ENCODE measurements around the gene MXRA7.
"Not testable (repeated sequence)": the region's sequence is repeated elsewhere in the genome, so short reads cannot be mapped to it uniquely, and the experiment has no call there.

MXRA7 gene

DNA sequence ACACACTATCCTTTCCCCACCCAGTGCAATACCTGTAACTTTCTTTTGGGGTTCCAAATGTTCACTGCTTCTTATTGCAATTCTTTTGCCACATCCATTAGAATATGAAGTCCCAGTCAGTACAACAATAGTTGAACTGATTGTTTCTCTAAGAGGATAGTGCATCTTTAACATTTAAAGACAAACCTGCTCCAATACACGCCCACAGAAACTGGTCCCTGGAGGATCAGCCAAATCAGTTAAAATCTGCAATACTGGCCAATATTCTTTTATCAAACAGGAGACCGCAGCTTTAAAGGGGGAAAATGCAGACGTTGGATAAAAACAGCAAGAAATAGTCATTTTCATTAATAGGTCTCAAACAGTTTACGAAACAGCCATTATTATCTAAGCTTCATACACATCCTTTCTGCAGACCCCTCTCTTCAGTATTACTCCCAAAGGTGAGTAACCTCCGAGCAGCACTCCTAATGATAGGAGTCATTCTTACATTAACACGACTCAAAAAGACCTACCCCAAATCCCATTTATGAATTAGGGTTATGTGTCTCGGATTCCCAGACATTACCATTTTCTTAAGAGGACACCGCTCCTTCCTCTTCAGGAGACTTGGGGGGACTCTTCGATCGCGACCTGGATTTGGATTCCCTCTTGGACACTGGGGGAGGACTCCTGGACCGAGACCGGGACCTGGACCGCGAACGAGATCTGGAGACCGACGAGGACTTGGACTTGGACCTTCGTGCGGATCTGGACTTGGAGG is 25.0 kb upstream of the MXRA7 start:
- no peak for DNase-seq (ENCODE audit: low read depth, low spot score)

DNA sequence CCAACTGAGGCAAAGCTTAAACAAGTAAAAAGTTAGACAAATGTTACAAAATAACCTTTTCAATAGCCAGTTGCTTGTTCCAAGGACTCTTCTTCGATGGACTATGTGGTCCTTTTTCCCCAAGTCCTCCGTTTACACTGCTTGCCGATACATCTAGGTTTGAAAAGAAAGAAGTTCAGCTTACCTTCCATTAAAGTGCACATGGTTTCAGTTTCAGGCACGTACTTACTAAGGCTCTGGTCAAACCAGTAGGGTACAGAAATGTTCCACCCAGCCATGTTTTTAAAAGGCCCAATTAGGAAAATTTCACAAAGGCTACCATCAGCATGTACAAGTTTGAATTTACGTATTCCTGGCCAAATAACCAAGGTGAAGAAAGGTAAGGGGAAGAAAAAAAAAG is 24.2 kb upstream of the MXRA7 start:
- DNase-seq (ENCODE audit: low read depth, low spot score): no peak

DNA sequence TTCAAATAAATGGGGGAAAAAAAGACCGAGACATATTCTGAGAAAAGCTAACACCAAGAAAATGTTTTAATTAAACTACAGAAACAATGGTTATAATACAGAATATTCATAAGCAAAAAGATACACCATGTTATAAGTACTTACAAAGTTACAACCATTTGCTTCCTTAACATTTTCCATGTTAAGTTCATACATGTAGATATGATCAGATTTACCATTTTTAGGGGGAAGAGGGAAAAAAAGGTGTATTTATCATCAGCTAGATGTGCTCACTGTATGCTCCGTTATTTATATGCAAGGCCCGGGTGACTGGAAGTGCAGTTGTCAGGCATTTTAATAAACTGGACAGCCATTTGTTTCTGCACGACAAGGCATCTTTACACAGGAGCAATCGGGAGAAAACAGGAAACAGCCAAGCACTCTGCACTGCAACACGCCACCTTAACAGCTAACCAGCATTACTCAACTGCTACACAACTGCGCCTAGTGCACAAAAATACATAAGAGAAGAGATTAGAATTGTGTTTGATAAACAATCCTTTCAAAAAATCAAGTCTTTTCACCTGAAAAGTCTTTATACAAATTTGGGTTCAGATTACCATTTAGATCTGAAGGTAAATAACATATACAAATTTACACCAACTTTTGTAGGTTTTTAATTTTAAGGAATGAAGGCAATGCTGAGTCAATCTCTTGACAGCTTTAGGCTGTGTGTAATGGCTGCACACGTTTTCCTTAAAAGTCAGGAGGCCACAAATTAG is 23.5 kb upstream of the MXRA7 start:
- no peak for DNase-seq (ENCODE audit: low read depth, low spot score)

DNA sequence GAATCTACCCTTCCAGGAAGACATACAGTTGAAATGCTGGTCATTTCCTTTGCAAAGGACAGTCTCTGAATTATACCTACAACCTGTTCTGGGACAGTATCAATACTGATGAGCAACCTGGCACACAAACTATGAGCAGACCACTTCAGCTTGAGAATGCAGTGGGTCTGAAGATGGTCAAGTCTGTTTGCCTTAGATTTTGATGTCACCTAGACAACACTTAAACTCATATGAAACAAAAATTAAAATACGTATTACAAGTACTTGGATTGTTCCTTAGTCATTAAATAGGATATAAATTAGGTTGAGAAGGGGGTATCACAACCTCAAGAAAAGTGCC is 22.8 kb upstream of the MXRA7 start:
- DNase-seq (ENCODE audit: low read depth, low spot score): no peak

DNA sequence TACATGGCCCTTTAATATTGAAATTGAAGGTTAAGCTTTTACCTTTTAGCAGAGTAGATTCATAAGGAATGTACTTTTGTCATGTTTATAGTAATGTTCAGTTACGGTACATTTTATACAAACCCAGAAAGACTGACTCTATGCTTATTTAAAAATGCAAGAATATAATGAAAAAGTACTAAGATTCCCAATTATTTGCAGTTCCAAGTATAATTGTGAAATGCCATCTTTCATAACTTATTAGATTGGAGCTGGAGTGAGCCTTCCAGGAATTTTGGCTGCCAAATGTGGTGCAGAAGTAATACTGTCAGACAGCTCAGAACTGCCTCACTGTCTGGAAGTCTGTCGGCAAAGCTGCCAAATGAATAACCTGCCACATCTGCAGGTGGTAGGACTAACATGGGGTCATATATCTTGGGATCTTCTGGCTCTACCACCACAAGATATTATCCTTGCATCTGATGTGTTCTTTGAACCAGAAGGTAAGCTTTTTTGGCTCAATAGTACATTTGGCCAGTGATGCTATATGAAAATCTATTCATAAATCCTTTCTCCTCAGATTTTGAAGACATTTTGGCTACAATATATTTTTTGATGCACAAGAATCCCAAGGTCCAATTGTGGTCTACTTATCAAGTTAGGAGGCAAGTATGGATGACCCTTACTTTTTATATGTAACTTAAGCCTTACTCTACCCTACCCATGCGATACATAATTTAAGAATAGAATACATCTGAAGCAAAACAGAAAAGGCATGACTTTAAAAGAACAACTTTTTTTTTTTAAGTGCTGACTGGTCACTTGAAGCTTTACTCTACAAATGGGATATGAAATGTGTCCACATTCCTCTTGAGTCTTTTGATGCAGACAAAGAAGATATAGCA is 22.2 kb upstream of the MXRA7 start:
- no peak for DNase-seq (ENCODE audit: low read depth, low spot score)

DNA sequence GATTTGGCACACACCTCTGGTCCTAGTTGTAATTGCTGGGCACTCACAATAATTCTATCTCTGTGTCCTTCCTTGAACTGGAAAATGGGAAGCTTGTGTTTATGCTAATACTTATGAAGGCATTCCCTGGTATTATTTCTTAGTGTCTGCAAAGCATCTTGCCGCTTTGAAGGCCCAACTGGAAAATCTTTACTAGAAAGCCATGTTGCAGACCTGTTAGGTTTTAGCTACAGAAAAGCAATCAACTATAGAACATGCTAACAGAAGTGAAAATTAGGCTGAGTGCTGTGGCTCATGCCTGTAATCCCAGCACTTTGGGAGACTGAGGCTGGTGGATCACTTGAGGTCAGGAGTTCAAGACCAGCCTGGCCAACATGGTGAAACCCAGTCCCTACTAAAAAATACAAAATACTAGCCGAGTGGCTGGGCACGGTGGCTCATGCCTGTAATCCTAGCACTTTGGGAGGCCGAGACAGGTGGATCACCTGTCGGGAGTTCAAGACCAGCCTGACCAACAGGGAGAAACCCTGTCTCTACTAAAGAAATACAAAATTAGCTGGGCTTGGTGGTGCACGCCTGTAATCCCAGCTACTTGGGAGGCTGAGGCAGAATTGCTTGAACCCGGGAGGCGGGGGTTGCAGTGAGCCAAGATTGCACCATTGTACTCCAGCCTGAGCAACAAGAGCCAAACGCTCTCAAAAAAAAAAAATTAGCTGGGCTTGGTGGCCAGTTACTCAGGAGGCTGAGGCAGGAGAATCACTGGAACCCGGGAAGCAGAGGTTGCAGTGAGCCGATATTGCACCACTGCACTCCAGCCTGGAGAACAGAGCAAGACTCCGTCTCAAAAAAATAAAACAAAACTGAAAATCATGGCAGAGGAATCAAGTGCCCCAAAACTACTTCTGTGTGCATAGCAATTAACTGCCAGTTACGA is 21.3 kb upstream of the MXRA7 start:
- DNase-seq (ENCODE audit: low read depth, low spot score): not testable (repeated sequence)

DNA sequence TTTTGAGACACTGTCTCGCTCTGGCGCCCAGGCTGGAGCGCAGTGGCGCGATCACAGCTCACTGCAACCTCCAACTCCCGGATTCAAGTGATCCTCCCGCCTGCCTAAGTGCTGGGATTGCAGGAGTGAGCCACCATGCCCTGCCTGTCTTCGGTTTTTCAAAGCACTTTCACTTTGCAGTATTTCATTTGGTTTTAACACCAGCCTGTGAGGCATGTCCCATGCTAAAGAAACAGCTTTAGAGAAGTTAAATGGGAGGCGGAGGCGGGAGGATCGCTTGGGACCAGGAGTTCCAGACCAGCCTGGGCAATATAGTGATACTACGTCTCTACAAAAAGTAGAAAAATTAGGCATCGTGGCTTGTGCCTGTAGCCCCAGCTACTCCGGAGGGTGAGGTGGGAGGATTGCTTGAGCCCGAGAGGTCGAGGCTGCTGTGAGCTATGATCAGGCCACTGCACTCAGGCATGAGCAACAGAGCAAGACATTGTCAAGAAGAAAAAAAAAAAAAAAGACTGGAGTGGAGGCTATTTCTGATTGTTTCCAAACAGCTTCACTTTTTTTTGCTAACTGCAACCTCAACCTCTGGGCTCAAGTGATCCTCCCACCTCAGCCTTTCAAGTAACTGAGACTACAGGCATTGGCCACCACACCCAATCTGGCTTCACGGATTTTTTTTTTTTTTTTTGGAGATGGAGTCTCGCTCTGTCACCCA is 17.1 kb upstream of the MXRA7 start:
- DNase-seq (ENCODE audit: low read depth, low spot score): no peak

DNA sequence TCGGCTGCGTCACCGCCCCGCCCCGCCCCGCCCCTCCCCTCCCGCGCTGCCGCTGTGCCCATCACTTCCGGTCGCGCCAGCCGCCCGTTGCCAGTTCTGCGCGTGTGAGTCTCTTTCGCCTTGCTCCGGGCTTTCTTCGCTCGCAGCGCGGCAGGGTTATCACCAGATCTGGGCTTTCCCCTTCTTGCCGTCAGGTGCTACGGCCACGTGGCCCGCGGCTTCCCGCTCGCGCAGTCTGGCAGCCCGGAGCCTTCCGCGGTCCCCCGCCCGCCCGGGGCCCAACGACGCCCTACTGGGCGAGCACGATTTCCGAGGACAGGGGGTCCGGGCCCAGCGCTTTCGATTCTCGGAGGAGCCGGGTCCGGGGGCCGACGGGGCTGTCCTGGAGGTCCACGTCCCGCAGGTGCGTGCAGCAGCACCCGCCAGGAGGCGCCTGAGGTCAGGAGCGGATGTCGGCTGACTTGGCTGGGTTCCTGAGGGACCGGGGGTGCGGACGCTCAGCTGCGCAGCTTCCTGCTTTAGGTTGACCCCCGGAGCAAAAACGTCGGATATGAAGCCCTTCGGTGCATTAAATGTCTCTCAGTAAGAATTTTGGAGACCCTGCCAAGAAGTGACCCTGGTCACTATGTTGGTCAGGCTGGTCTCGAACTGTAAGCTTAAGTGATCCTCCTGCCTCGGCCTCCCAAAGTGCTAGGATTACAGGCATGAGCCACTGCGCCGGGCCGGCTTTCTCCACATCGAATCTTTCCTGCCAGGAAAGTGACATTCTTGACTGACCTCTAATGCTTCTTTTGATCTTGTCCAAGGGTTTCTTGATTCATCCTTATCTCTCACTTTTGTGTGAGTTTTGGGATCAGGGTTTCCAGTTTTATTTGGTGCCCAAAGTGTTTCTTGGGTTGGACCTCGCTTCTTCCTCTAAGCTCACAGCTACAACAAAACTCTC is 16.3 kb upstream of the MXRA7 start, which contains the start of gene METTL23:
Gene METTL23, plus strand, starts transcription at position 64 of the 943 bp plus-strand sequence. CDS start 2,872 bp downstream, outside the sequence.
- DNase-seq (ENCODE audit: low read depth, low spot score): peak; percentile 65

DNA sequence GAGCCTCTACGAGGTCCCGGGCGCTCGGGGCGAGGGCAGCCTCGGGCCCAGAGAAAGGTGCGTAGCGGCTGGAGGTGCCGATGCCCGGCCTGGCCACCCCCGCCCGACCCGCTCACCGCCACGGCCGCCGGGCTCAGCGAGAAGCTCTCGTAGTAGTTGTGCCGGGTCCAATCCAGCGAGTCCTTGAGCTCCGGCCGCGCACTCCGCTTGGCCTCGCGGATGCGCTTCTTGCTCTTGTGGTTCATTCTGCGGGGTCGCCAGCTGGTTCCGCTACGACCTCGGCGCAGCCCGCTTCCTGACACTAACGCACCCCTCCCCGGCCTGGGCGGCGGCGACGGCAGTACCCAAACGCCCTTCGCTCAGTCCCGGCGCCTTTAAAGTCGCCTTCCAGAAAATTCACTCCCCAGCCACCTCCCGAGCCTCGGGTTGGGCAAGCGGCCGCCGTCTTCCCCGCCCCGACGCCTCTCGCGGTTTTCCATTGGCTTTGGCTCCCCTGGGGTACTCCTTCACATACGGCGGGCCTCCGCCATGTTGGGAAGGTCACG is 15.5 kb upstream of the MXRA7 start, which contains the start of gene JMJD6:
Gene JMJD6, minus strand, starts transcription at position 376 of the 545 bp plus-strand sequence. Its CDS starts 131 bp downstream, at position 245.
- DNase-seq (ENCODE audit: low read depth, low spot score): peak; percentile 89

DNA sequence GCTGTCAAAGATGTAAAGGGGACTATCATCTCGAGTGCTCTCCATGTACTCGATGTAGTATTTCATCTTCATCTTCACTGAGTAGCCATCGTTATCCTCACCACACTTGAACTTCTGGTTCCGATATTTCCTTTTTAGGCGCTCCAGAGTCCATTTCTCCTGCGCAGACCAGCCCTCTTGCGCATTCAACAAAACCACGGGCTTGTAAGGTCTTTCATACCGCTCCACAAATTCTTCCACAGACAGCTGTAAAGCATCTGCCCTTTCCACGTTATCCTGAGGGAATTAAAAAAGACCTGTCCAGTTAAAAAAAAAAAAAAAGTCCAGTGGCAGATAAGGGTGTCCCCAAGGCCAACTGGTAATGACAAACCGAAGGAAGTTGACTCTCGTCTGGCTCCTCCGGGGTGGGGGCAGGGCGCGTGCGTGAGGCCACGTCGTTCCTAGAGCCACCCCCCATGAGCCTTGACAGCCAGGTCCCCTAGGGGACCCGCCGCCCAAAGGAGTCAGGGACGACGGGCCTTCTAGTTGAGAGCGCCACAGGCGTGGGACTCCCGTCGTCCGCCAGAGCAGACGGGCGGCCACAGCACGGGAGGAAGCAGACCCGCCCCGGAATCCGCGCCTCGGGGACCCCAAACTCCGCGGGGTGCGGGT is 14.9 kb upstream of the MXRA7 start:
- DNase-seq (ENCODE audit: low read depth, low spot score): no peak

DNA sequence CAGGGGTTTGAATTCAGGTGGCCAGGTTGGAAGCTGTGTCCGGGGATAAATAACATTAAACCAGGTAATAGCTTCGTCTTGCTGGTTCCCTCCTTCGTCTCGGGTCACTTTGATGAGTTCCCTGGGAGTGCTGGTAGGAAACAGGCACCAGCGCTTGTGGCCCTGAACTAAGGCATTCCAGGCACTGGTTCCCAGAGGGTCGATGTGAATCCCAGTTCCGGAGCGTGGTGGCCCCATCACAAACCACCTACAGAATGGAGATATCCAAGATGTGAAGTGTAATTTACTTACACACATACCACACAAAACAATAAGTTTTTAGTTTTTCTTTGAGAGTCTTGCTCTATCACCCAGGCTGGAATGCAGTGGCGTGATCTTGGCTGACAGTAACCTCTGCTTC is 13.0 kb upstream of the MXRA7 start:
- no peak for DNase-seq (ENCODE audit: low read depth, low spot score)

DNA sequence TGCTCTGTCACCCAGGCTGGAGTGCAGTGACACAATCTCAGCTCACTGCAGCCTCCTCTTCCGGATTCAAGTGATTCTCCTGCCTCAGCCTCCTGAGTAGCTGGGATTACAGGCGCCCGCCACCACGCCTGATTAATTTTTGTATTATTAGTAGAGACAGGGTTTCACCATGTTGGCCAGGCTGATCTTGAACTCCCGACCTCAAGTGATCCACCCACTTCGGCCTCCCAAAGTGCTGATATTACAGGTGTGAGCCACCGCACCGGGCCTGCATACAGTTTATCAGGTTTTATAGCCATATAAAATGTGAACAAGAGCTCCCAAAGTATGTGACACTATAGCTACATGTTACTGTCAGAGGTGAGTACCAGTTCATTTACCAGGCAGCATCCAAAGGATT is 12.2 kb upstream of the MXRA7 start:
- DNase-seq (ENCODE audit: low read depth, low spot score): not testable (repeated sequence)

DNA sequence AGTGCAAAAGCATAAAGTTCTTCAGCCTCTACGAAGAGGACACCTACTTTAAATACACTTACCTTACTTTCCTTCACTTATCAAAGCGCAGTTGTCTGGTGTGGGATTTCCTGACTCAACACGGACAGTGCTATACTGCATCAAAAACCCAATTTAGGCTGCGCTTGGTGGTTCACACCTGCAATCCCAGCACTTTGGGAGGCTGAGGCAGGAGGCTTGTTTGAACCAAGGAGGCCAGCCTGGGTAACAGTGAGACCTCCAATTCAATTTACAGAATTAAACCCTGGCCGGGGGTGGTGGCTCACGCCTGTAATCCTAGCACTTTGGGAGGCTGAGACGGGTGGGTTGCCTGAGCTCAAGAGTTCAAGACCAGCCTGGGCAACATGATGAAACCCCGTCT is 11.5 kb upstream of the MXRA7 start:
- DNase-seq (ENCODE audit: low read depth, low spot score): no peak

DNA sequence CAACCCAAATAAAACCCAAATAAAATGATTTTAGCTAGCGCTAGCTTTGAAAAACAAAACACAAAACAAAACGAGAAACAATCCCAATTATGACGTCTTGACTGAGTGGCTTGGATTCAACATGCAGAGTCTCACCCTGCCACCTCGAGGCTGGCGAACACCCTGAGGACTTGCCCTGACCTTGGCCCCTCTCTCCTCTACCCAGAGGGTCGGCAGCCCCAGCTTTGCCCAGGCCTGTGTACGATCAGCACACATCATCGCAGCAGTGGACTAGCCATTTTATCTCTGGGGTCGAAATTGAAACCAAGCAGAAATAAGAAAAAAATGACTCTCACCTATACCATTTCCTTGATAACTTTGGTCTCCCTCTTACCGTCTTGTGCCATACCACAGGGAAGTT is 10.7 kb upstream of the MXRA7 start:
- no peak for DNase-seq (ENCODE audit: low read depth, low spot score)

DNA sequence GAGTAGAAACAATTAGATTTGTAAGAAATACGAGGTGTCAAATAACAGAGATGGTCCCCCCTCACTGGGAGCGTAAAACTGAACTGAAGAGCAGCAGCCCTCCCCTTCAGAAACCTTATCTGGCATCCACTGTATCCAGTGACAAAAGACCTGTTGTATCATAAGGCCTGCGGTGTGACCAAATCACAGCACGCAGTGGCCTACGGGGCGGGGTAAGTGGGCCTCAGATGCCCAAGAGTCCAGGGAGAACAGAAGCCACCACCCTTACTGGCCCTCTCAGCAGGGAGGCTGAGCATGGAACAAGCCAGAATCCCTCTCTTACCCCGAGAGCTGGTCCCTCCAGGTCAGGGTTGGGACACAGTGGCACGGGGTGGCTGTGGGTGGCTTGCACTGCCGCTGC is 10.2 kb upstream of the MXRA7 start:
- no peak for DNase-seq (ENCODE audit: low read depth, low spot score)

DNA sequence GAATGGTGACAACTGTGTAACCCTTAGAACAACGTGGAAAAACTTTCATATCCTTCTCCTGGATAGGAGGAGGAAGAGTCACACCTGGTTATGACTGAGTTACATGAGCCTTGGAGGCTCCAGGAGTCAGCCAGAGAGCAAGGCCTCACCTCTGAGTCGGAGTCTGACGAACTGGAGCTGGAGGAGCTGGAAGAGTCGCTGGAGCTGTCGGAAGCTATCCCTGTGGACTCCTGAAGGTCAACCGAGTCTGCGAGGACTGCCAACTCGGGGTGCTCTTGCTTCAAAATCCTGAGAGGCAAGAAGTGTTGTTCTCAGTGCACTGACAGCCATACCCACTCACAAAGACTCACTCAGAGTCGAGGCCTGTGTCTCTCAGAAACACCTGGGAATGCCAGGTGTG is 9.4 kb upstream of the MXRA7 start:
- no peak for DNase-seq (ENCODE audit: low read depth, low spot score)

DNA sequence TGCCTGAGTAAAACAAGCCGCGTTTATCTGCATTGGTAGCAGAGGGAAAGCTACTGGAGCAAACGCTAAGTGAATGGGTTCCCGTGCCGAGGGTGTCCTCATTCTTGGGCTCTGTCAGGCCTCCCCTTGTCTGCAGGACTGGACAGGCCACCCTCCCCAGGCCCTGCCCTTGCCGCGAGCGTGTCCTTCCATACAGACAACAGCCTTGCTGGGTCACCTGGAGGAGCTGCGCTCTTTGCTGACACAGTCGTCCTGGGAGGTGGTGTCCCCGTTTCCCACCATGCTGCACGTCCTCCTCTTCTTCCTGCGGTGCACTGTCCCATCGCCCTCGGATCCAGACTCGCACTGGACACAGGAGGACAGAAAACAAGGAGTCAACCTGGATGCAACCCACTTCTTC is 7.8 kb upstream of the MXRA7 start:
- DNase-seq (ENCODE audit: low read depth, low spot score): no peak

DNA sequence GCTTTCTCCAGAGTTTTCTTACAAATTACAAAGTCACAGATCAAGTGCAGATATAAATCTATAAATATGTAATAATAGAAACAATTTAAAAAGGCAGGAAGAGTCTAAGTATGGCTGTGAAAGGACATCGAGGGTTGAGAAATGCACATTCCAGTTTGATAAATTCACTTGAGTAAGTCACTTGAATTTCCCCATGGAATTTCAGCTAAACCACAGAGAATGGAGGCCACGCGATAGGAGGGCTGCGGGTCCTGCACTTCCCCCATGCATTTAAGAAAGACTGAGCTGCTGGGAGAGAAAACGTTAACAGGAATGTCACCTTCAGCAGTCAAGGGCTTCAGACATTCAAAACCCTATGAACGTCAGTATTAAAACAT is 6.1 kb upstream of the MXRA7 start:
- DNase-seq (ENCODE audit: low read depth, low spot score): no peak
